Loucy (cell line): ENCODE data around the gene SEC16A.

ENCODE experiments used
- CTCF ChIP-seq: fragments of 200-600 bp; sonication (generic); conservative IDR thresholded peaks from 2 replicates; pipeline ENCODE4 v1.5.1; 2014; ENCODE audit warnings: mild to moderate bottlenecking, antibody characterized with exemption, low read length
- EZH2phosphoT487 ChIP-seq: fragments of 200-600 bp; IDR thresholded peaks from 2 replicates; pipeline ENCODE4 v1.6.1; 2018; ENCODE audit warnings: antibody characterized with exemption, mild to moderate bottlenecking, moderate library complexity, borderline replicate concordance

GRCh38 chr9:136481558-136481957 lies 1.3 kb downstream of the SEC16A start:
- TF ChIP-seq CTCF: no peak
- no peak for TF ChIP-seq EZH2phosphoT487
